Esophagus (tissue), 2 donors: ENCODE measurements around the gene CXCR5. TPM values are rescaled to one million over a fixed set of nuclear protein-coding genes. Genes with fewer than 3 reads are reported as not detected.
"Not testable (repeated sequence)": the region's sequence is repeated elsewhere in the genome, so short reads cannot be mapped to it uniquely, and the experiment has no call there.

Experiments
- H3K27ac ChIP-seq, 2 donors: one replicate each; pipeline ENCODE4 v1.5.1; 2013; ENCODE audit warnings: low read depth in 2 of 2, mild to moderate bottlenecking in 2 of 2, inconsistent platforms in 1 of 2, low read length in 1 of 2, moderate library complexity in 1 of 2
- H3K27me3 ChIP-seq, 2 donors: one replicate each; pipeline ENCODE4 v1.6.1; 2013; ENCODE audit warnings: low read length in 2 of 2, control low read depth in 1 of 2, mild to moderate bottlenecking in 1 of 2; ENCODE audit not compliant: insufficient read depth in 2 of 2, control insufficient read depth in 1 of 2
- H3K36me3 ChIP-seq, 2 donors: one replicate each; pipeline ENCODE4 v1.6.1; 2013; ENCODE audit warnings: low read length in 1 of 2; ENCODE audit not compliant: control insufficient read depth in 2 of 2, insufficient read depth in 2 of 2
- H3K4me1 ChIP-seq, 2 donors: one replicate each; pipeline ENCODE4 v1.6.1; 2013; ENCODE audit warnings: low read length in 1 of 2; ENCODE audit not compliant: control insufficient read depth in 2 of 2, insufficient read depth in 2 of 2
- H3K4me3 ChIP-seq, 2 donors: one replicate each; pipeline ENCODE4 v1.5.1; 2013; ENCODE audit warnings: low read length in 2 of 2, mild to moderate bottlenecking in 2 of 2, low read depth in 1 of 2, moderate library complexity in 1 of 2
- H3K9me3 ChIP-seq, 2 donors: one replicate each; pipeline ENCODE4 v1.6.1; 2013; ENCODE audit warnings: mild to moderate bottlenecking in 2 of 2, low read depth in 1 of 2, low read length in 1 of 2, moderate library complexity in 1 of 2; ENCODE audit not compliant: control insufficient read depth in 2 of 2, insufficient read depth in 1 of 2
- WGBS, 2 donors: extraction: QIAGEN DNeasy Blood & Tissue Kit; methylation state at CpG; one replicate each; pipeline ENCODE4 v1.1.7; 2013; 5-methylcytosine and 5-hydroxymethylcytosine counted together
- polyA plus RNA-seq, 2 donors: library from polyadenylated mRNA; stranded (reverse); fragments of 200-250 nt; gene quantifications; one replicate each; pipeline ENCODE4 v1.2.3, GENCODE V29; 2013
- donor health status: healthy with polysubstance abuse.
- donor health status: Bipolar disorder and iron deficiency.

The CXCR5 gene, protein sequence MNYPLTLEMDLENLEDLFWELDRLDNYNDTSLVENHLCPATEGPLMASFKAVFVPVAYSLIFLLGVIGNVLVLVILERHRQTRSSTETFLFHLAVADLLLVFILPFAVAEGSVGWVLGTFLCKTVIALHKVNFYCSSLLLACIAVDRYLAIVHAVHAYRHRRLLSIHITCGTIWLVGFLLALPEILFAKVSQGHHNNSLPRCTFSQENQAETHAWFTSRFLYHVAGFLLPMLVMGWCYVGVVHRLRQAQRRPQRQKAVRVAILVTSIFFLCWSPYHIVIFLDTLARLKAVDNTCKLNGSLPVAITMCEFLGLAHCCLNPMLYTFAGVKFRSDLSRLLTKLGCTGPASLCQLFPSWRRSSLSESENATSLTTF
- under 1 TPM; 0.11 to 0.18 TPM for polyA plus RNA-seq

GRCh38 chr11:118883368-118884071, at the start of gene CXCR5:
TSS of gene CXCR5 (plus strand) at chr11:118883892. CDS start at chr11:118883942, 50 bp downstream.
- Histone ChIP-seq H3K36me3 (no peaks in the 10 kb centered on the region), H3K4me1 (peaks cover 6 to 7% of the 10 kb centered on the region in 2 donors), H3K27ac (no peak within 1 kb of the TSS), H3K9me3 (no peaks in the 10 kb centered on the region), H3K4me3 (no peak within 1 kb of the TSS), H3K27me3 (no peaks in the 10 kb centered on the region)
- 75 to 80% methylated on average over 16 of the region's 16 CpGs for WGBS, 2 donors

GRCh38 chr11:118834427-118835028, 49.2 kb upstream of the CXCR5 start:
- H3K36me3 ChIP-seq: no peaks in the 10 kb centered on the region
- H3K27ac ChIP-seq: no peak overlapping the region
- no peaks in the 10 kb centered on the region for H3K9me3 ChIP-seq
- no peak overlapping the region for H3K4me3 ChIP-seq
- H3K27me3 ChIP-seq: no peaks in the 10 kb centered on the region
- 63 to 66% methylated on average over 6 of the region's 6 CpGs for WGBS, 2 donors
- H3K4me1 ChIP-seq: no peaks in the 10 kb centered on the region

DNA sequence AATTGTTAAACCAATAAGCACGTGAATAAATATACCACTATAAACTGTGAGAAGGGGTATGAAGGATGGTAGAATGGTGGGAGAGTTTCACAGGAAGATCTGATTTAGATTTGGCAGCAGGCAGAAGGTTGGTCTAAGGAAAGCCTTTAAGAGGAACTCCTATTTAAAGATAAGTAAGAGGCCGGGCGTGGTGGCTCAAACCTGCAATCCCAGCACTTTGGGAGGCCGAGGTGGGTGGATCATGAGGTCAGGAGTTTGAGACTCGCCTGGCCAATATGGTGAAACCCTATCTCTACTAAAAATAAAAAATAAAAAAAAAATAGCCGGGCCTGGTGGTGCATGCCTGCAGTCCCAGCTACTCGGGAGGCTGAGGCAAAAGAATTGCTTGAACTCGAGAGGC, 45.8 kb upstream of the CXCR5 start:
- Histone ChIP-seq H3K27ac (no peak overlapping the region), H3K36me3 (no peaks in the 10 kb centered on the region), H3K9me3 (no peaks in the 10 kb centered on the region), H3K27me3 (no peaks in the 10 kb centered on the region), H3K4me1 (no peaks in the 10 kb centered on the region), H3K4me3 (no peak overlapping the region)
- 88 to 90% methylated on average over 8 of the region's 8 CpGs for WGBS, 2 donors

GRCh38 chr11:118838905-118839553, 44.7 kb upstream of the CXCR5 start:
- WGBS, 2 donors: 82 to 85% methylated on average over 4 of the region's 4 CpGs
- Histone ChIP-seq H3K27me3 (no peaks in the 10 kb centered on the region), H3K4me3 (no peak overlapping the region), H3K4me1 (no peaks in the 10 kb centered on the region), H3K27ac (no peak overlapping the region), H3K36me3 (no peaks in the 10 kb centered on the region), H3K9me3 (no peaks in the 10 kb centered on the region)

DNA sequence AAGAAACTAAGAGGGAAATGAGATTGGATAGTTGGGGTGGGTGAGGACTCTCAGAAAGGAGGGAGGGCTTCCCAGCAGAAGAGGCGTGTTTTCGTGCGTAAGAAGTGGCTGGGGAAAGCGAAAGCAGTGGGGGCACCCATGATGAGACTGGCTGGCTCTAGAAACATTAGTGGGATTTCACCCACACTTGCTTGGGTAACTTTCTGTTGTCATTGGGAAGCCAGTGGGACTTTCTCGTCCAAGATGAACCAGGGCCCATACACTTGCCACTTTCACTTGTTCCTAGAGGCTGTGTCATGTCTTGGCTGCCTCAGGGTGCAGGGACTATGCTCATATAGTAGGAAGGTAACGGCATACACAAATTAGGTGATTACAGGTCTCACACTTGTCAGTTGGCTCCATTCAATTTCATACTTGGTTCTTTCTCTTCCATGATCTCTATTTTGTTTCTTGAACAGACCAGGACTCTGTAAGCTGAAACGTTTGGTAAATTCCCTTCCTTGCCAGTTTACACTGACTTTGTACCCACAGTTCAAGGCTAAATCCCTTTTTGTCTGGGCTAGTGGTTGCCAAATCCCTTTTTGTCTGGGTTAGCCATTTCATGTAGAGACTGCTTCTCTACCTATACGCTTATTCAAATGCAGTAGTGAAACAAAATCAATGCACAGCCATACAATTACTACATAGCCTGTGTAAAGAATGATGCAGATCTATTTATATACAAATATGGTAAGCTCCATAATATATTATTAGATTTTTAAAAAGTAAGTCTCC, 42.0 kb upstream of the CXCR5 start:
- peak overlapping the region in 1 of 2 donors; percentile 41 for H3K27ac ChIP-seq
- 66 to 72% methylated on average over 8 of the region's 8 CpGs for WGBS, 2 donors

GRCh38 chr11:118842369-118842768, 41.3 kb upstream of the CXCR5 start:
- no peaks in the 10 kb centered on the region for H3K4me1 ChIP-seq
- WGBS, 2 donors: 11 to 22% methylated on average over 2 of the region's 2 CpGs
- H3K27ac ChIP-seq: no peak overlapping the region
- no peak overlapping the region for H3K4me3 ChIP-seq
- H3K36me3 ChIP-seq: no peaks in the 10 kb centered on the region
- no peaks in the 10 kb centered on the region for H3K9me3 ChIP-seq
- H3K27me3 ChIP-seq: no peaks in the 10 kb centered on the region

More for the DNA sequence above, 42.0 kb upstream of the CXCR5 start:
- no peaks in the 10 kb centered on the region for H3K9me3 ChIP-seq
- no peaks in the 10 kb centered on the region for H3K36me3 ChIP-seq
- H3K4me1 ChIP-seq: no peaks in the 10 kb centered on the region
- H3K4me3 ChIP-seq: no peak overlapping the region
- H3K27me3 ChIP-seq: no peaks in the 10 kb centered on the region

DNA sequence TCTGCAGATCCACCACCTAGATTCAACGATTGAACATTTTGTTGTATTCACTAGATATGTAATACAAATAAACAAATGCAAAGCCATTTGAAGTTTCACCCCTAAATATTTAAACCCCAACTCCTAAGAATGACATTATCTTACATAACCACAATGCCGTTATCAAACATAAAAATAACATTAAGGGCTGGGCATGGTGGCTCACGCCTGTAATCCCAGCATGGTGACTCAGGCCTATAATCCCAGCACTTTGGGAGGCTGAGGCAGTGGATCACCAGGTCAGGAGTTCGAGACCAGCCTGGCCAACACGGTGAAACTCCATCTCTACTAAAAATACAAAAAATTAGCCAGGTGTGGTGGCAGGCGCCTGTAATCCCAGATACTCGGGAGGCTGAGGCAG, 40.8 kb upstream of the CXCR5 start:
- not testable (repeated sequence) for H3K27ac ChIP-seq, H3K27me3 ChIP-seq, H3K4me3 ChIP-seq, H3K4me1 ChIP-seq, H3K9me3 ChIP-seq, H3K36me3 ChIP-seq
- WGBS, 2 donors: 70 to 75% methylated on average over 7 of the region's 7 CpGs

- WGBS, 2 donors: 88 to 90% methylated on average over 2 of the region's 2 CpGs
- Histone ChIP-seq H3K4me3 (no peak overlapping the region), H3K27ac (no peak overlapping the region), H3K9me3 (no peaks in the 10 kb centered on the region), H3K27me3 (no peaks in the 10 kb centered on the region), H3K4me1 (no peaks in the 10 kb centered on the region), H3K36me3 (no peaks in the 10 kb centered on the region)
These were observed 40.1 kb upstream of the CXCR5 start for GRCh38 chr11:118843565-118843964.

- H3K4me3 ChIP-seq: no peak overlapping the region
- no peaks in the 10 kb centered on the region for H3K27me3 ChIP-seq
- H3K36me3 ChIP-seq: no peaks in the 10 kb centered on the region
- H3K27ac ChIP-seq: peak overlapping the region; percentile 3 to 69
- no peaks in the 10 kb centered on the region for H3K4me1 ChIP-seq
- no peaks in the 10 kb centered on the region for H3K9me3 ChIP-seq
These were observed 38.3 kb upstream of the CXCR5 start for GRCh38 chr11:118845369-118845768.
